PC-9 (cell line): ENCODE data around the gene LKAAEAR1. TPM values are rescaled to one million over a fixed set of nuclear protein-coding genes. Genes with fewer than 3 reads are reported as not detected.

Source experiments
- BruUV-seq: library from RNA; stranded (reverse); fragments of 400-500 nt; replicated peaks from 2 replicates; lab custom pipeline; 2021; lab: Mats Ljungman, UMichigan
- CTCF ChIA-PET: fragments of 300-600 bp; sonication (Branson Sonifier 250); formaldehyde crosslinking; loops from one replicate; lab custom pipeline; 2022; ENCODE audit warnings: antibody characterized with exemption; lab: Charles Lee
- POLR2A ChIA-PET: fragments of 300-600 bp; sonication (Branson Sonifier 250); formaldehyde crosslinking; loops from one replicate; lab custom pipeline; 2022; ENCODE audit warnings: antibody characterized with exemption; ENCODE audit not compliant: unreplicated experiment; lab: Charles Lee
- DNase-seq, 2 experiments: peaks; one replicate each; pipeline versions ENCODE4 v3.0.0 to v3.0.0-alpha.2; 2015 to 2022; ENCODE audit warnings: mixed read lengths in 1 of 2
- H2AFZ ChIP-seq: fragments of 200-600 bp; sonication (generic); 2 replicates; pipeline ENCODE4 v1.8.1; 2017; ENCODE audit warnings: antibody characterized with exemption
- H3F3A ChIP-seq: fragments of 200-600 bp; sonication (generic); 2 replicates; pipeline ENCODE4 v1.8.1; 2017; ENCODE audit warnings: antibody characterized with exemption, mild to moderate bottlenecking, low read depth; ENCODE audit not compliant: insufficient read depth
- H3K27ac ChIP-seq: fragments of 200-600 bp; sonication (generic); 2 replicates; pipeline ENCODE4 v1.6.1; 2016; ENCODE audit warnings: mixed run types
- H3K27me3 ChIP-seq: fragments of 200-600 bp; sonication (generic); 2 replicates; pipeline ENCODE4 v1.6.1; 2016; ENCODE audit warnings: low read depth, mixed run types; ENCODE audit not compliant: insufficient read depth
- H3K36me3 ChIP-seq: fragments of 200-600 bp; sonication (generic); 2 replicates; pipeline ENCODE4 v1.6.1; 2016; ENCODE audit warnings: low read depth, mixed run types
- H3K4me1 ChIP-seq: fragments of 200-600 bp; sonication (generic); replicated peaks from 2 replicates; pipeline ENCODE4 v1.6.1; 2016; ENCODE audit warnings: mixed run types; ENCODE audit not compliant: insufficient read depth
- H3K4me2 ChIP-seq: fragments of 200-600 bp; sonication (generic); 2 replicates; pipeline ENCODE4 v1.6.1; 2017; ENCODE audit warnings: mixed run types
- H3K4me3 ChIP-seq: fragments of 200-600 bp; sonication (generic); 2 replicates; pipeline ENCODE4 v1.6.1; 2016; ENCODE audit warnings: mixed run types
- H3K79me2 ChIP-seq: fragments of 200-600 bp; sonication (generic); 2 replicates; pipeline ENCODE4 v1.6.1; 2017; ENCODE audit warnings: low read depth, mixed run types
- H3K9me2 ChIP-seq: fragments of 200-600 bp; sonication (generic); 2 replicates; pipeline ENCODE4 v1.8.1; 2017; ENCODE audit warnings: mild to moderate bottlenecking; ENCODE audit not compliant: insufficient read depth
- H3K9me3 ChIP-seq: fragments of 200-600 bp; sonication (generic); 2 replicates; pipeline ENCODE4 v1.8.1; 2016; ENCODE audit warnings: low read depth; ENCODE audit not compliant: insufficient read depth
- H4K20me1 ChIP-seq: fragments of 200-600 bp; sonication (generic); 2 replicates; pipeline ENCODE4 v1.8.1; 2017; ENCODE audit not compliant: insufficient read depth
- EZH2 ChIP-seq: fragments of 200-600 bp; sonication (generic); IDR thresholded peaks from 2 replicates; pipeline ENCODE4 v1.8.0; 2017; ENCODE audit warnings: antibody characterized with exemption, low read depth
- intact Hi-C: fragments of 100-400 bp; cut with micrococcal nuclease; formaldehyde crosslinking; loops from one replicate; pipeline ENCODE4 v1.10.0; 2022; ENCODE audit not compliant: unreplicated experiment
- total RNA-seq: library from RNA; stranded (reverse); gene quantifications from 2 replicates; pipeline ENCODE4 v1.2.3, GENCODE V29; 2021
- TF ChIP-seq, protein P1 (sequence below): fragments of 200-600 bp; sonication (generic); conservative IDR thresholded peaks from 2 replicates; pipeline ENCODE4 v1.6.1; 2017; ENCODE audit warnings: mixed run types, antibody characterized with exemption, mild to moderate bottlenecking, moderate library complexity

The LKAAEAR1 gene
- total RNA-seq, 1 experiment from 2014 or later = not detected

DNA sequence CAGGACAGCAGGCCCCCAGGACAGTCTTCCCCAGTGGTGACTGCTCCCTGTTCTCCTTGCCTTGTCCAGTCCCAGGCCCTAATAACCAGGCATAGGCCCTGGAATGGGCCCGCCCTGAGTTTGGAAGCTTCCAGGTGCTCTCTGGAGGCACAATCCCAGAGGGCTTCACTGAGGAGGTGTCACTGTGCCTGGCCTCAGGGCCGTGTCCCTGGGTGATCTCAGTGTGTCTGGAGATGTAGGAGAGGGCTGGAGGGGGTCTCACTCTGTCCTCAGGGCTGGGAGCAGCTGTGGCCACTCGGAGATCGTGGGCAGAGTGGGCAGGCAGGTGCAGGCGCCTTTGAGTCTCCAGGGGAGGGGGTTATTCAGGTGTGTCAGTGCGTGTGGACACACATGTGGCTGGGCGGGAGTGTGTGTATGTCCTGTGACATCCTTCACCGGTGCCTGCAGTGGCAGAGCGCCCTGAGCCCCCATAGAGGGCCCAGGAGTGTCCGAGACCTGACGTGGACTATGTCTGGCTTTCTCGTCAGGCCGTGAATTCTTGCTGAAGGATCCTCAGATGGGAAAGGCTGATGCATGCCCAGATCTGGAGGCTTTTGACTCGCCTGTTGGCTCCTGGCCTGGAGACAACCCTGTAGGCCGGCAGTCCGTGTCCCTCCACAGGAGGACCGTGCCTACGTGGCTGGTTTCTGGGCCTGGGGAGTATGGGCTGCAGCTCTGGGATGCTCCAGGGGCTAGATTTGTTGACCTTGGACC, 28.7 kb upstream of the LKAAEAR1 start:
- CTCF ChIA-PET = no interaction called here

DNA sequence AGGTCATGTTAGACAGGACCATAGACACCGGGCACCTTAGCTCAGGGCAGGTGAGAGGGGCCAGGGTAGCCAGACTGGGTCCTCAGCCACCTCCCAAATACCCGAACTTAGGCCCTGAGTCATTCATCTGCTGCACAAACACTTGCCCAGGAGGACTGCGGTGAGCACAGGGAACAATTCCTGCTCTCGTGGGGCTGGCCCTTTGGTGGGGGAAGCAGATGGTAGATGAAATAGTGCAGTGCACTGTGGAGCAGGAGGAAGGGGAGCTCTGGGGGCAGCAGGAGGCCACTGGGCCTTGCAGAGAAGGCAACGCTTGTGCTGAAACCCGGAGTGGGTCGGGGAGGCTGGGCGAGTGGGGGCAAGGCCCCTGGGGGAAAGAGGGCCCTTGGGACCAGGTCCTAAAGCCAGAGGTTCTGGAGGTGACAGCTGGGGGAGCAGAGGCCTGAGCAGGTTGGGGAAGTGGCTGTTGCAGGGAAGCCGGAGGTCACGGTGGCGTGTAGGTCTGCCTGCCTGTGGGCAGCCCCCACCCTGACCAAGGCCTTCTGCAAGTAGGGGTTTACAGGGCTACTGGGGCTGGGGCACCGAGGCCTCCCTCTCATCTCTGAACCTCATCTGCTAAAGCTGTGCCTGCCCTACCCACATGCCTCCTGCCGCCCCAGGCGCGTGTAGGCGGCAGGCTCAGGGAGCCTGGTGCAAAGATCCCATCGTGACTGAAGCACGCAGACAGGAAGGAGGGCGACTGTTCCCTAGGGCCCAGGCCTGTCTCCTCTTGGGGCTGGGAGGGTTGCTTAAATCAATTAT, 27.8 kb upstream of the LKAAEAR1 start:
- CTCF ChIA-PET = no interaction called here

More for the DNA sequence above, 28.7 kb upstream of the LKAAEAR1 start:
- no peaks in the 10 kb centered on the region for H3K9me3 ChIP-seq
- H4K20me1 ChIP-seq = no peaks in the 10 kb centered on the region
- peak in 1 of 2 experiments; percentile 35 for DNase-seq
- H3K4me1 ChIP-seq = no peaks in the 10 kb centered on the region
- intact Hi-C loops = no loop called here
- H3K4me2 ChIP-seq = no peak overlapping the region
- no peaks in the 10 kb centered on the region for H3K36me3 ChIP-seq
- no TSS peak for BruUV-seq
- no peak overlapping the region for H3K4me3 ChIP-seq
- no peak for TF ChIP-seq EZH2
- H3K27ac ChIP-seq = no peak overlapping the region
- no peak overlapping the region for H2AFZ ChIP-seq
- POLR2A ChIA-PET = no interaction called here
- H3K9me2 ChIP-seq = no peaks in the 10 kb centered on the region
- no peaks in the 10 kb centered on the region for H3F3A ChIP-seq
- no peaks in the 10 kb centered on the region for H3K79me2 ChIP-seq
- peaks cover 80% of the 10 kb centered on the region for H3K27me3 ChIP-seq

DNA sequence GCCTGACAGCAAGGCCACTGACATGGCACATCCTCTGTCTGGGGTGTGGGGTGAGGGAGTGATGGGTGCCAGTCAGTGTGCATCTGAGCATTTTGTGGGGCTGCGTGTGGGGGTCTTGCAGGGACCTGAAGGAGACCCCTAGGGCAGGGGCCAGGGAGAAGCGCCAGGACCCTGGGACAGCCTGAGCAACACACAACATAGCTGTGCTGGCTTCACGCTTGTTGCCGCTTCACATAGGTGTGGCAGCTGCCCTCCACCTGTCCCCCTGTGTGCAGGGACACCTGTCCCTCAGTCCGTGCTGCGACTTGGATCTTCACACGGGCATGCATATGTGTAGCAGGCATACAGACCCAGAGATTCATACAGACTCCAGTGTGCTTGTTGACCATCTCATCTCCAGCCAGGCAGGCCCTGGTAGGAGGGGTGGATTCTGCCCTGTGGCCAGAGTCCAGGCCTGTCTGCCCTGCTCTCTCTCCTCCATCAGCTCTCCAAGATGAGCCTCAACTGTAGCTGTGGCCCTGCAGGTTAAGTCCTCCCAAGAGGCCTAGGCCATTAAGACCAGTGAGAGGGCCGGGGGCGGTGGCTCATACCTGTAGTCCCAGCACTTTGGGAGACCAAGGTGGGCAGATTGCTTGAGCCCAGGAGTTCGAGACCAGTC, 26.3 kb upstream of the LKAAEAR1 start:
- POLR2A ChIA-PET = no interaction called here
- no peaks in the 10 kb centered on the region for H3F3A ChIP-seq
- no peaks in the 10 kb centered on the region for H3K9me2 ChIP-seq
- no peaks in the 10 kb centered on the region; the same call in 1 of the 2 replicates for H4K20me1 ChIP-seq
- H3K36me3 ChIP-seq = no peaks in the 10 kb centered on the region
- DNase-seq = peak in 1 of 2 experiments; percentile 18
- no peaks in the 10 kb centered on the region for H3K4me1 ChIP-seq
- no peaks in the 10 kb centered on the region for H3K9me3 ChIP-seq
- no TSS peak for BruUV-seq
- TF ChIP-seq, protein P1, sequence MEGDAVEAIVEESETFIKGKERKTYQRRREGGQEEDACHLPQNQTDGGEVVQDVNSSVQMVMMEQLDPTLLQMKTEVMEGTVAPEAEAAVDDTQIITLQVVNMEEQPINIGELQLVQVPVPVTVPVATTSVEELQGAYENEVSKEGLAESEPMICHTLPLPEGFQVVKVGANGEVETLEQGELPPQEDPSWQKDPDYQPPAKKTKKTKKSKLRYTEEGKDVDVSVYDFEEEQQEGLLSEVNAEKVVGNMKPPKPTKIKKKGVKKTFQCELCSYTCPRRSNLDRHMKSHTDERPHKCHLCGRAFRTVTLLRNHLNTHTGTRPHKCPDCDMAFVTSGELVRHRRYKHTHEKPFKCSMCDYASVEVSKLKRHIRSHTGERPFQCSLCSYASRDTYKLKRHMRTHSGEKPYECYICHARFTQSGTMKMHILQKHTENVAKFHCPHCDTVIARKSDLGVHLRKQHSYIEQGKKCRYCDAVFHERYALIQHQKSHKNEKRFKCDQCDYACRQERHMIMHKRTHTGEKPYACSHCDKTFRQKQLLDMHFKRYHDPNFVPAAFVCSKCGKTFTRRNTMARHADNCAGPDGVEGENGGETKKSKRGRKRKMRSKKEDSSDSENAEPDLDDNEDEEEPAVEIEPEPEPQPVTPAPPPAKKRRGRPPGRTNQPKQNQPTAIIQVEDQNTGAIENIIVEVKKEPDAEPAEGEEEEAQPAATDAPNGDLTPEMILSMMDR = no peak
- no peak for TF ChIP-seq EZH2
- intact Hi-C loops = no loop called here
- peaks cover 96% of the 10 kb centered on the region for H3K27me3 ChIP-seq
- no peak overlapping the region for H3K4me3 ChIP-seq
- CTCF ChIA-PET = no interaction called here
- H3K79me2 ChIP-seq = no peaks in the 10 kb centered on the region
- H2AFZ ChIP-seq = no peak overlapping the region
- H3K27ac ChIP-seq = no peak overlapping the region
- no peak overlapping the region for H3K4me2 ChIP-seq

More for the DNA sequence above, 27.8 kb upstream of the LKAAEAR1 start:
- no peaks in the 10 kb centered on the region for H3K36me3 ChIP-seq
- no peak overlapping the region for H3K4me2 ChIP-seq
- intact Hi-C loops = no loop called here
- H4K20me1 ChIP-seq = no peaks in the 10 kb centered on the region
- no peak for TF ChIP-seq EZH2
- TF ChIP-seq, protein P1 = no peak
- peak in 1 of 2 experiments; percentile 13 for DNase-seq
- H3K79me2 ChIP-seq = no peaks in the 10 kb centered on the region
- no peak overlapping the region for H3K4me3 ChIP-seq
- H3F3A ChIP-seq = no peaks in the 10 kb centered on the region
- no TSS peak for BruUV-seq
- no peak overlapping the region for H2AFZ ChIP-seq
- H3K9me2 ChIP-seq = no peaks in the 10 kb centered on the region
- no peaks in the 10 kb centered on the region for H3K4me1 ChIP-seq
- H3K27ac ChIP-seq = no peak overlapping the region
- no peaks in the 10 kb centered on the region for H3K9me3 ChIP-seq
- POLR2A ChIA-PET = no interaction called here
- H3K27me3 ChIP-seq = peaks cover 88% of the 10 kb centered on the region
